GM18511 (cell line): ENCODE measurements around the gene NRP1.
"Not testable (repeated sequence)": the region's sequence is repeated elsewhere in the genome, so short reads cannot be mapped to it uniquely, and the experiment has no call there.

Experiments
- ATAC-seq: cut with Tn5 transposase; IDR thresholded peaks from one replicate; pipeline ENCODE4 v1.9.1; 2021; ENCODE audit warnings: mild to moderate bottlenecking, moderate library complexity; ENCODE audit not compliant: unreplicated experiment

The NRP1 gene

GRCh38 chr10:33154590-33154989 lies 179.9 kb downstream of the NRP1 start:
- no peak for ATAC-seq

GRCh38 chr10:33153968-33154327 lies 180.5 kb downstream of the NRP1 start:
- no peak for ATAC-seq

DNA sequence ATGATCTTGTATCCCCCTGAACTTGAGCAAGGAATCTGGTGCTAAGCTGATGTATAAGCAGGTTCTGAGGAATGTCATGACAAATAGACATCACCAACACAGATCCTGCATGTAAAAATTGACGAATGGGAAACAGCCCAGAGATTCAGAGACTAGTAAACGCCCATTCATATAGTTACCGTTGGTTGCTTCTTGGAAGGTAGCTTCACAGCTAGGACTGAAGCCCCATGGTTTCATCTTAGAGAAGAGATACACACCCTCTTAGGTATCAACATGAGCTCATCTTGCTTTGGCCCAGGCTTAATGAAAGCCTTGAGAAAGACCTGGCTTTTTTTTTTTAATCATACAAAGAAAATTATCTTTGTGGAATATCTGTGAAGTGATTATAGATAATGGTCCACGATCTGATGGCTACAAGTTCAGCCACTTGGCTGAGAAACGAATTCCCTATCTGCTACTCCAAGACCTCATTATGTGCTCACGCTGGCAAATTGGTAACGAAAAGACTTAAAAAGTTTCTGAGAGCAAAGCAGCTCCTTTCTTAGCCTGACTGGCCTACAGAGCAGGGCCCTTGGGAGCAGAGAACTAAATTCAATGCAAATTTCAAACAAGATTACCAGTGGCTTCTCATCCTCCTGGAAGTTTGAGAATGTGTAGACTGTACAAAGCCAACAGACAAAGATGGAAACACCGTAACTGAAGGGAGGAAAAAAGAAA lies 181.1 kb downstream of the NRP1 start:
- ATAC-seq, result no peak

DNA sequence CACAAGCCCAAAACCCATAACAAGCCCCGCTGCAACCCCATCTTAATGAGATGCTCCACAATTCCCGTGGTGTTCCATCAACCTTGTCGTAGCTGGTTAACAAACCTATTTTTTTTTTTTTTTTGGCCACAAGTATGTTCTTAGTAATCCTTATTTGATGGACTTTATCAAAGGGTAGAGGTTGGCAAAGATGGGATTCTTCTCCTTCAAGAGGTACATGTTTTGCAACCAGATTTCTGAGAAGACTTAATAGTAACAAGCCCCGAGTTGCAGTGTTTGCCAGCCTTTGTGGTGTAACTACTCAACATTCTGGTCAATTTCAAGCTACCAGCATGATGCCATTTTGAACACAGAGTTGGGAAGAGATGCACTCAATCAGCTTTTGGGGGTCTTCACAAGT lies 181.7 kb downstream of the NRP1 start:
- no peak for ATAC-seq

DNA sequence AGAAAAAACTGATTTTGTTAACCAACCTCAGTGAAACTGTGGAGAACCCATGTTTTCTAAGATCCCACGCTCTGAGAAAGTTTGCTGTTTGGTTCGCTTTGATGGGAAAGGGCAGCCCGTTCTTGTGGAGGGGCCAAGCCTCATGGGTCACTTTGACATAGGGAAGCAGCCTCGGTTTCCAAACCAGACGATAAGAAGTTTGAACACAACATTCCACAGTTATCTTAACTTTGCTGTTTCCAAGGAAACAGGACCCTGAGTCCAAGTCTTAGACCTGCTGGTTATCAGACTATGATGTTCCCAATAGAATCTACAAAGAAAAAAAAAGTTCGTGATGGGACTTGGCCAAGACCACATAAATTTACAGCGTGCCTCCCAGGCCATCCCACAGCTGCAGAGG lies 182.3 kb downstream of the NRP1 start:
- ATAC-seq, result no peak

- no peak for ATAC-seq
Measured at GRCh38 chr10:33151344-33151864, 183.1 kb downstream of the NRP1 start.

- ATAC-seq, result no peak
Measured at GRCh38 chr10:33150889-33151288, 183.6 kb downstream of the NRP1 start.

DNA sequence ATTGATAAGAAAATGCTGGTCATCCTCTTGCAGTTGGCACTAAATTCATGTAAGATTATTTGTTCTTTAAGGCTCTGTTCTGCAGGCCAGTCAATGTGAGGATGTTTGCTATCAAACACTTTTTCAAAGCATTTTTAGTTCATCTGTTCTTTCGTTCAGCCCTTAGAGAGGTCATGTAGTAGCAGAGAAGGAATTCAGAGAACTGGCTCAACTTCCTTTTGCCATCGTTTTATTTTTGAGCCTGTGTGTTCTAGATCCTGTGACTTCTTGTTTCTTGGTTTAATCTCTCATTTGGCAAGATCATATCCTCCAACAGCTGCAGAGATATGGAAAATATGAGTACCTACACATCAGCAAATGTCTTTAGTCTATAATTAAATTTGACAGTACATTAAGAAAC lies 184.3 kb downstream of the NRP1 start:
- ATAC-seq, result no peak

DNA sequence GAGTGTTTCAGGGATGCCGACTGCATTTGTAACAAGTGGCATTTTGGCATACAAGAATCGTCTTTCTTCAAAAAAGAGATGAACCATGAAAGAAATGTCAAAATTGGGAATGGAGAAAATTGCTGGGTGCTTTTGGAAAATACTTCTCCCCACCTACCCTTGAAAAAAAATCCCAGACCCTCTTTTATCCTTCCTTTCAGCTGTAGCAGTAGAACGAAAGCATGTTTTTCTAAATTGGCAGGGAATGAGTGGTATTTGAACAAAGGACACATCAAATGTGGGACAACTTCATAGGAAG lies 187.5 kb downstream of the NRP1 start:
- ATAC-seq, result no peak

DNA sequence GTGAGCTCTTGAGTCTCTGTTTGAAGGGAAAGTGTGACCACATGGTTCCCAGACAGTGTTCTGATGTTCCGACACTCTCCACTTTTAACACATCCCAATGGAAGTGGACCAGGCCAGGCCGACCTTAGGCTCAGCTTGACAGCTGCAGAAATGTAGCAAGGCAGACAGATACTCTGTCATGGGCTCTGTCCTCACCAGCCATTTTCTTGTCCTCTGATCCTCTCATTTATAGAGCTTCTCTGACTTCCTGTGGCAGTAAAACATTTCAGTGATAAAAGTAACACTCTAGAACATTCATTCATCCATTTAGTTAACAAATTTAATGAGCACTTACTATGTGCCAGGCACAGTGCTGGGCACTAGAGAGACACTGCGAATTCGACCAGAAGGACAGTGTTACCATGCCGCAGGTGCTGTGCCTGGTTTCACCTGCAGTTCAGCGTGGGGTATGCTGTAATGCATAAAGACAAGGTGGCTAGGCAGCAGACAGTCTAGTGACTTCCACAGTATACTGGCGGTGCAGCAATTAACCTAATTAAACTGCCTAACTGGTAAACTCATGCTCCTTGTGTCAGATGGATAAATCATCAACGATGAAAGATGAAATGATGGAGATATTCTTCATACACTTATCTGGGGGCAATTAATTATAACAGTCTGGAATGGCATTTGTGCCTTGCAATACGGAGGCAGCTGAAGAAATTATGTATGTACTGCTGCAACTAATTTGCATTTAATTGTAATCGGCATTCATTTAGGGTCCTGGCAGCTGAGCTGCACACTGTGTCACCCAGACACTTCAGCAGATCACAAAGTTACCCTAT lies 188.1 kb downstream of the NRP1 start:
- ATAC-seq, result no peak

DNA sequence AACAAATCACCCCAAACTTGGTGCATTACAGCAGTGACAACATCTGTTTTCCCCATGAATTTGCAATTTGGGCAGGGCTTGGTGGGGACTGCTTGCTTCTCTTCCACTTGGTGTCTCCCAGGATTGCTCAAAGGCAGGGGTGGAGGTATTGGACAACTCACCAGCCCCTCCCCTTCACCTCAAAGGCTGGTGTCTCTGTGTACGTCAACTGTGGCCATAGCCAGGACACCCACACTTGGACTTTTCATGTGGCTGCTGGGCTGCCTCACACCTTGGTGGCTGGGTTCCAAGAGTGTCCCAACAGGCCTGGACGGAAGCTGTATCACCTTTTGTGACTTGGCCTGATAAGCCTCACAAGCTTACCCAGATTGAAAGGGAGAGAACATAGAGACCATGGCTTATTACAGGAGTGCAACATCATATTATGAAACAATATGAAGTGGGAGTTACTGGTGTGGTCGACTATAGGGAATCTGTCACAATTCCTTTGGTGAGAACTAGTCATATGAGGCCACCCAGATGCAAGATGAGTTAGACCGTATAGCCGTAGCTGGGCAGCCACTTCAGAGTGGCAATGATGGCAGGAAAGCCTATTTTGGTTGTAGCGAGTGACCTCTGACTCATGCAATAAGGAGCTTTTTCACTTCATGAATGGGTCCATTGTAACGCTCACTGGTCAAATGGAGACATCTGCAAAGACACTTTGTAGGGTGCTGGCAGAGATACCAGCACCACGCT lies 188.8 kb downstream of the NRP1 start:
- no peak for ATAC-seq

DNA sequence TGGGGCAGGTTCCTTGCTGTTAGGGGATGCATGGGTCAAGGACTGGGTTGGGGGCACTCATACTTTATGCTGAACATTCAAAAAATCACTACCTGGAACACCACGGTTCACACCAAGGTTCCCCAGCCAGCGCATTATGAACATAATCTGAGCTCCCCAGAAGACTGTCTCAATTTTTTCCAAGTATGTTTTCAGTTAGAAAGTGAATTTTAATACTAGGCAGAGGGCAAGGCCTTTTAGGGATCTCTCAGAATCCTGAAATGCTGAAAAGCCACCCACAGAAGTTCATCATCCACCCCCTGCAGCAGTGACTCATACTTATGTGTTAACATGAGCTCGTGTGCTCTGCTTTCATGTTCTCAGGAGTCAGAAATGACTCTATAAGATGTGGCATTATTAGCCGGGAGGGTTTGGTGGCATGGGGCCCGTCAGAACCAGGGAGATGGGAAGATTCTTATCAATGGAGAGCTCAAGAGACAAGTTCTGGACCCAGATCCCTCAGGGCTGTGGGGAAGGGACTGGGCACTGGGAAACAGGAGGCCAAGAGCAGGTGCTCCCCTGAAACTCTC lies 191.2 kb downstream of the NRP1 start:
- ATAC-seq, result peak; percentile 74

GRCh38 chr10:33142295-33142694 lies 192.2 kb downstream of the NRP1 start:
- no peak for ATAC-seq

- ATAC-seq, result no peak
Measured at GRCh38 chr10:33141251-33141650, 193.2 kb downstream of the NRP1 start.

- no peak for ATAC-seq
Measured at GRCh38 chr10:33139181-33139646, 195.3 kb downstream of the NRP1 start.

- not testable (repeated sequence) for ATAC-seq
Measured at GRCh38 chr10:33138686-33139085, 195.8 kb downstream of the NRP1 start.

DNA sequence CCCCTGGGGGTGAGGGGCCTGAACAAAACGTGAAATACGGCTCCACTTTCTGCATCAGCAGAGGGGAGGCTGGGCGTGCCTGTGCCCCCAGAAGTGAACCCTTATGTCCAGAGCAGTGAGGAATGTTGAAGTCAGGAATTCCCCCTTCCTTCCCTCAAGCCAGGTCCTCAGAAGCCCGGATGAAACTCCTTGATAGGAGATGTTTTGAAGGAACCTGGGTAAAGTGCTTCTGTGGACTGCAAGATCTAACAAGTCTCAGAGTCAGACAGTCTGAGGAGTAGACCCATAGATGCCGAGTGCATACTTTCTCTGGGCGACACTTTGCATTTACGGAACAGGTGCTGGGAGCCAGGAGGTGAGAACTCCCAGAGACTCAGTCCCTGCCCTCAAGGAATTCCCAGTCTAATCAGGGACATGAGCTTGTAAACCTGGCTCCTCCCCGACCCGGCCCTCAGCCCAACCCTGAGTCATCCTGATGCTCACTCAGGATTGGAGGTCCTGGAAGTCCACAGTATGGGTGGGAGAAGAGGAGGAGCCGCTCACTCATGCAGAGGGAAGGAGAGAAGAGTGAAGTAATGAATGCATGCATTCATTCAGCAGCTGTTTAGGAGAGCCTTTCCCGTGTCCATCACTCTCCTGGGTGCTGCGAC lies 197.0 kb downstream of the NRP1 start:
- ATAC-seq, result no peak

GRCh38 chr10:33136781-33137180 lies 197.7 kb downstream of the NRP1 start:
- no peak for ATAC-seq

DNA sequence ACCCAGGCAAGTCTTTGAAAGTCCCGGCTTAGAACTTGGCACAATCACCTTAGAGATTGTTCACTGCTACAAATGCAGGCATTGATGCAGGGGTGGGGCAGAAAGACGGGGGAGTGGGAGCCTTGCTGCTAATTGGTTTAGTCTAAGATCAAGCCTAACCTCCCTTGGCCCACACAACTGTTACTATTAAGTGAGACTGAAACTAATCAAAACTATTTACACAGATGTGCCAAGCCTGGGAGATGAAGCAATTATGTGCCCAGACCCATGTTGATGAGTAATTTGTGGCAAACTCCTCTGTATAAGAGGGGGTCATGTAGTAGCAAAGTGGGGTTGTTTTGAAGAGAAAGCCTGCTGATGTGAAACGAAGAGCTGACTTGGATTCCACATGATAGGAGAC lies 198.2 kb downstream of the NRP1 start:
- ATAC-seq, result peak; percentile 53

DNA sequence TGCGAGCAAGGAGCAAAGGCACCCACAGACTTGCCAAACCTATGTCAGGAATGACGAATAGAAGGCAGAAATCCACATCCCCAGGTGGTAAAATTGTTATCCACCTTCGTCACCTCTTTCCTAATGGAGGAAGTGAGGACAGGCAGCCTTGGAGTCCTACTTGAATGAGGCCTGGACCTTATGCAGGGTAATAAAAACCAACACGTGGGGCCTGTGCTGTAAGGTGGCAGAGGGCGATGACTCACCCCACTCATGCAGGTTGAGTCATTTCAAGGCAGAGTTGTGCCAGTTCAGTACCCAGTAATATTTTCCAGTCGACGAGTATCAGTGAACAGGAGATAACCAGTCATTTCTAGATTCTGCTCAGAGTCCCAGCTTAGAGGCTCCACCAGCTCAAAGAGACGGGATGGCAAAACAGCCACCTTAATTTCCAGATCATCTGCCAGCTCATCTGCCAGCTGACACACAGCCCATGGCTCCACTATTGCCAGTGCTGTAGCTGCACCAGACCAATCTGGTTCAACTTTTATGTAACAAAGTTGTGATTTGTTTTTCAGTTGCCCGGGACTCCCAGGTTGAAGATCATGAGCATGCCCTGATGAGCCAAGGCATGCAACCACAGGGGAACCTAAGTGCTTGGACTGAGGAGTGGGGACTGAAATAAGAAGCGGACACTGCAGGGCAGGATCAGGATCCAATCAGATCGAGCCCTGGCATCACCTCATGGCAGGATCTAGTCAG lies 200.3 kb downstream of the NRP1 start:
- ATAC-seq, result peak; percentile 82
